WTC11 (cell line): Measurements from ENCODE around the gene TMEM95. TPM values are rescaled to one million over a fixed set of nuclear protein-coding genes. Genes with fewer than 3 reads are reported as not detected.

Experiments used
- ATAC-seq: fragments of 200-7000 bp; cut with Tn5 transposase; 2 replicates; pipeline ENCODE4 v1.10.0; 2021; ENCODE audit warnings: mild to moderate bottlenecking, moderate library complexity
- CTCF ChIA-PET: fragments of 300-600 bp; sonication (Branson Sonifier 250); formaldehyde crosslinking; loops from one replicate; lab custom pipeline; 2021; ENCODE audit warnings: antibody characterized with exemption; lab: Charles Lee
- POLR2A ChIA-PET: fragments of 350-600 bp; sonication (Branson Sonifier 250); formaldehyde crosslinking; loops from one replicate; lab custom pipeline; 2021; ENCODE audit warnings: antibody characterized with exemption; lab: Charles Lee
- DNase-seq: peaks from one replicate; pipeline ENCODE4 v3.0.0; 2021; ENCODE audit warnings: low spot score
- H3K27ac Mint-ChIP-seq: 2 replicates; pipeline ENCODE4 v1.8.0; 2021; ENCODE audit warnings: mixed read lengths
- H3K27me3 Mint-ChIP-seq: 2 replicates; pipeline ENCODE4 v1.8.0; 2021; ENCODE audit warnings: low read depth, mild to moderate bottlenecking, moderate library complexity, mixed read lengths
- H3K36me3 Mint-ChIP-seq: 2 replicates; pipeline ENCODE4 v1.8.0; 2021; ENCODE audit warnings: mixed read lengths
- H3K4me1 Mint-ChIP-seq: 2 replicates; pipeline ENCODE4 v1.8.0; 2022; ENCODE audit warnings: mixed read lengths
- H3K4me3 Mint-ChIP-seq: 2 replicates; pipeline ENCODE4 v1.8.0; 2021; ENCODE audit warnings: mild to moderate bottlenecking, moderate library complexity, mixed read lengths
- H3K9me3 Mint-ChIP-seq: 2 replicates; pipeline ENCODE4 v1.8.0; 2021; ENCODE audit warnings: mixed read lengths
- AR ChIP-seq: fragments of 250-450 bp; sonication (Bioruptor Pico); IDR thresholded peaks from 2 replicates; pipeline ENCODE4 v1.9.0; 2021; ENCODE audit warnings: mild to moderate bottlenecking
- FOXP4 ChIP-seq: sonication (generic); formaldehyde crosslinking; IDR thresholded peaks from 2 replicates; pipeline ENCODE4 v1.8.0; 2022; ENCODE audit warnings: mild to moderate bottlenecking, missing genetic modification reagents
- GTF2I ChIP-seq: fragments of 250-450 bp; sonication (Bioruptor Pico); conservative IDR thresholded peaks from 2 replicates; pipeline ENCODE4 v1.4.0; 2021; ENCODE audit warnings: mild to moderate bottlenecking
- MYBL2 ChIP-seq: sonication (generic); formaldehyde crosslinking; IDR thresholded peaks from 2 replicates; pipeline ENCODE4 v1.8.1; 2023; ENCODE audit warnings: mild to moderate bottlenecking, moderate library complexity, missing genetic modification reagents
- PRRX2 ChIP-seq: fragments of 250-450 bp; sonication (Bioruptor Pico); IDR thresholded peaks from 2 replicates; pipeline ENCODE4 v1.8.0; 2021; ENCODE audit warnings: mild to moderate bottlenecking
- ZNF532 ChIP-seq: fragments of 250-450 bp; sonication (Bioruptor Pico); IDR thresholded peaks from 2 replicates; pipeline ENCODE4 v1.9.0; 2021; ENCODE audit warnings: mild to moderate bottlenecking, borderline replicate concordance
- total RNA-seq: library from RNA; stranded (reverse); gene quantifications from 3 replicates; pipeline ENCODE4 v1.2.3, GENCODE V29; 2021
- TF ChIP-seq, protein P1 (sequence below): fragments of 250-450 bp; sonication (Bioruptor Pico); IDR thresholded peaks from 2 replicates; pipeline ENCODE4 v1.8.0; 2021; ENCODE audit warnings: mild to moderate bottlenecking
- TF ChIP-seq, protein P2 (sequence below): sonication (generic); formaldehyde crosslinking; IDR thresholded peaks from 2 replicates; pipeline ENCODE4 v1.8.1; 2022; ENCODE audit warnings: mild to moderate bottlenecking, moderate library complexity, missing genetic modification reagents
- TF ChIP-seq, protein P3 (sequence below): sonication (generic); formaldehyde crosslinking; IDR thresholded peaks from 2 replicates; pipeline ENCODE4 v1.8.1; 2023; ENCODE audit warnings: mild to moderate bottlenecking, missing genetic modification reagents

The TMEM95 gene
- total RNA-seq, 1 experiment from 2014 or later = not detected

DNA sequence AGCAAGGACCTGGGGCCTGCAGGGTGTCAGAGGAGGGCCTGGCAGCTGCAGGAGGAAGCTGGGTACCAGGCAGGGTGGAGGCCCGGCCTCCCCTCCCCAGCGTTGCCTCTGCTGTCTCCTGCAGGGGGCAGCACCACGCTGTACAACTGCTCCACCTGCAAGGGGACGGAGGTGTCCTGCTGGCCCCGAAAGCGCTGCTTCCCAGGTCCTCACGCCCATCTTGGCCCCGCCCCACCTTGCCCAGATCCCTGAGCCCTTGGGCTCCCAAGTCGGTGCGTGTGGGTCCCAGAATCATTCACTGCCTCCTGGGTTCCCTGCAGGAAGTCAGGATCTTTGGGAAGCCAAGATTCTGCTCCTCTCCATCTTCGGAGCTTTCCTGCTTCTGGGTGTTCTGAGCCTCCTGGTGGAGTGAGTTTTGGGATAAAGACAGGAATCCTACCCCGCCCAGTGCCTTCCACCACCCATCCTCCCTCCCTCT is 1.2 kb downstream of the TMEM95 start (continued):
- TF ChIP-seq AR (CRISPR knock-in tag) = no peak
- peak; percentile 69; the same call in 1 of the 2 replicates for TF ChIP-seq FOXP4 (CRISPR knock-in tag)
- TF ChIP-seq MYBL2 (CRISPR knock-in tag) = no peak
- 0 out of 2 replicates have a peak, but pooled peaks have one; percentile 65 for TF ChIP-seq PRRX2 (CRISPR knock-in tag)
- no peak for TF ChIP-seq ZNF532

GRCh38 chr17:7356756-7357155 is 1.8 kb downstream of the TMEM95 start:
- ATAC-seq (no peak), DNase-seq (no peak)
- ChIA-PET POLR2A (interaction anchor here (1.5 kb wide), 1 partner anchor 48 kb away, joined by 7 read pairs; the partner anchor contains the start of gene TMEM256), CTCF (interaction anchor here (0.8 to 6.6 kb wide), 32 partner anchors 9 to 286 kb away, joined by 3 to 69 read pairs (median 5); partner anchors contain the start of genes CHRNB1, NEURL4, PLSCR3 and SENP3)
- Mint-ChIP-seq H3K27me3 (peaks cover 7% of the 10 kb centered on the region), H3K4me1 (peaks cover 22% of the 10 kb centered on the region), H3K36me3 (no peaks in the 10 kb centered on the region), H3K9me3 (no peaks in the 10 kb centered on the region), H3K4me3 (peak overlapping the region; percentile 44; the same call in 1 of the 2 replicates), H3K27ac (no peak overlapping the region)
- TF ChIP-seq, protein P1, sequence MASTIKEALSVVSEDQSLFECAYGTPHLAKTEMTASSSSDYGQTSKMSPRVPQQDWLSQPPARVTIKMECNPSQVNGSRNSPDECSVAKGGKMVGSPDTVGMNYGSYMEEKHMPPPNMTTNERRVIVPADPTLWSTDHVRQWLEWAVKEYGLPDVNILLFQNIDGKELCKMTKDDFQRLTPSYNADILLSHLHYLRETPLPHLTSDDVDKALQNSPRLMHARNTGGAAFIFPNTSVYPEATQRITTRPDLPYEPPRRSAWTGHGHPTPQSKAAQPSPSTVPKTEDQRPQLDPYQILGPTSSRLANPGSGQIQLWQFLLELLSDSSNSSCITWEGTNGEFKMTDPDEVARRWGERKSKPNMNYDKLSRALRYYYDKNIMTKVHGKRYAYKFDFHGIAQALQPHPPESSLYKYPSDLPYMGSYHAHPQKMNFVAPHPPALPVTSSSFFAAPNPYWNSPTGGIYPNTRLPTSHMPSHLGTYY (CRISPR knock-in tag) = no peak
- TF ChIP-seq, protein P2, sequence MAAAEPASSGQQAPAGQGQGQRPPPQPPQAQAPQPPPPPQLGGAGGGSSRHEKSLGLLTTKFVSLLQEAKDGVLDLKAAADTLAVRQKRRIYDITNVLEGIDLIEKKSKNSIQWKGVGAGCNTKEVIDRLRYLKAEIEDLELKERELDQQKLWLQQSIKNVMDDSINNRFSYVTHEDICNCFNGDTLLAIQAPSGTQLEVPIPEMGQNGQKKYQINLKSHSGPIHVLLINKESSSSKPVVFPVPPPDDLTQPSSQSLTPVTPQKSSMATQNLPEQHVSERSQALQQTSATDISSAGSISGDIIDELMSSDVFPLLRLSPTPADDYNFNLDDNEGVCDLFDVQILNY (CRISPR knock-in tag) = no peak
- TF ChIP-seq MYBL2 (CRISPR knock-in tag) = no peak
- no peak for TF ChIP-seq GTF2I (CRISPR knock-in tag)
- TF ChIP-seq, protein P3, sequence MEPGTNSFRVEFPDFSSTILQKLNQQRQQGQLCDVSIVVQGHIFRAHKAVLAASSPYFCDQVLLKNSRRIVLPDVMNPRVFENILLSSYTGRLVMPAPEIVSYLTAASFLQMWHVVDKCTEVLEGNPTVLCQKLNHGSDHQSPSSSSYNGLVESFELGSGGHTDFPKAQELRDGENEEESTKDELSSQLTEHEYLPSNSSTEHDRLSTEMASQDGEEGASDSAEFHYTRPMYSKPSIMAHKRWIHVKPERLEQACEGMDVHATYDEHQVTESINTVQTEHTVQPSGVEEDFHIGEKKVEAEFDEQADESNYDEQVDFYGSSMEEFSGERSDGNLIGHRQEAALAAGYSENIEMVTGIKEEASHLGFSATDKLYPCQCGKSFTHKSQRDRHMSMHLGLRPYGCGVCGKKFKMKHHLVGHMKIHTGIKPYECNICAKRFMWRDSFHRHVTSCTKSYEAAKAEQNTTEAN (CRISPR knock-in tag) = no peak
